Loucy (cell line): ENCODE measurements around the gene CDC42EP5.

Experiments used
- CTCF ChIP-seq: fragments of 200-600 bp; sonication (generic); conservative IDR thresholded peaks from 2 replicates; pipeline ENCODE4 v1.5.1; 2014; ENCODE audit warnings: mild to moderate bottlenecking, antibody characterized with exemption, low read length
- EZH2phosphoT487 ChIP-seq: fragments of 200-600 bp; IDR thresholded peaks from 2 replicates; pipeline ENCODE4 v1.6.1; 2018; ENCODE audit warnings: antibody characterized with exemption, mild to moderate bottlenecking, moderate library complexity, borderline replicate concordance

GRCh38 chr19:54425382-54425723 lies 47.7 kb downstream of the CDC42EP5 start:
- no peak for TF ChIP-seq CTCF
- TF ChIP-seq EZH2phosphoT487, result no peak
